ENCODE results near the gene NPR1.

NPR1 gene

GRCh38 chr1:153728305-153729066 lies 50.0 kb downstream of the NPR1 start:
- peak; percentile 76 for DNase-seq

GRCh38 chr1:153730468-153730988 lies 52.0 kb downstream of the NPR1 start:
- no peak for DNase-seq

- peak; percentile 86 for DNase-seq
Observed at GRCh38 chr1:153733970-153734369, 55.5 kb downstream of the NPR1 start.

- peak; percentile 60 for DNase-seq
Observed at GRCh38 chr1:153734396-153735089, 56.1 kb downstream of the NPR1 start.

- DNase-seq: no peak
Observed at GRCh38 chr1:153735090-153735420, 56.6 kb downstream of the NPR1 start.

- DNase-seq: peak; percentile 43
Observed at GRCh38 chr1:153741986-153742385, 63.5 kb downstream of the NPR1 start.

GRCh38 chr1:153742411-153743142 lies 64.1 kb downstream of the NPR1 start:
- peak; percentile 72 for DNase-seq
